Neural cell (in vitro differentiated cells): Measurements from ENCODE around the gene NSFL1C. TPM values are rescaled to one million over a fixed set of nuclear protein-coding genes. Genes with fewer than 3 reads are reported as not detected.

Source experiments
- H2AFZ ChIP-seq: fragments of 200-600, 300-800 bp; sonication (generic), shearing (Covaris generic); 2 replicates; pipeline ENCODE4 v1.6.0; 2014; ENCODE audit warnings: low read depth, mild to moderate bottlenecking, antibody characterized with exemption, low read length, moderate library complexity
- H3F3A ChIP-seq: fragments of 200-600 bp; shearing (Covaris generic); 2 replicates; pipeline ENCODE4 v1.6.1; 2016; ENCODE audit warnings: mild to moderate bottlenecking, moderate library complexity, mixed read lengths, antibody characterized with exemption, low read length; ENCODE audit not compliant: insufficient read depth, poor library complexity, severe bottlenecking
- H3K27ac ChIP-seq: fragments of 200-600, 300-800 bp; sonication (generic), shearing (Covaris generic); 2 replicates; pipeline ENCODE4 v1.5.1; 2014; ENCODE audit warnings: mild to moderate bottlenecking, low read length, moderate library complexity
- H3K27me3 ChIP-seq: fragments of 300-800, 200-600 bp; sonication (generic), shearing (Covaris generic); 2 replicates; pipeline ENCODE4 v1.6.0; 2014; ENCODE audit warnings: mild to moderate bottlenecking, low read depth, low read length, moderate library complexity; ENCODE audit not compliant: insufficient read depth
- H3K36me3 ChIP-seq: fragments of 300-800, 200-600 bp; sonication (generic), shearing (Covaris generic); 2 replicates; pipeline ENCODE4 v1.5.1; 2014; ENCODE audit warnings: mild to moderate bottlenecking, antibody characterized with exemption, low read length, moderate library complexity; ENCODE audit not compliant: insufficient read depth
- H3K4me2 ChIP-seq: fragments of 300-800, 200-600 bp; sonication (generic), shearing (Covaris generic); 2 replicates; pipeline ENCODE4 v1.6.0; 2014; ENCODE audit warnings: mild to moderate bottlenecking, low read length
- H3K4me3 ChIP-seq: fragments of 300-800, 200-600 bp; sonication (generic), shearing (Covaris generic); 2 replicates; pipeline ENCODE4 v1.5.1; 2014; ENCODE audit warnings: mild to moderate bottlenecking, low read length, moderate library complexity
- H3K79me2 ChIP-seq: fragments of 200-600 bp; shearing (Covaris generic); replicated peaks from 2 replicates; pipeline ENCODE4 v1.6.0; 2014; ENCODE audit warnings: mild to moderate bottlenecking, low read length, moderate library complexity; ENCODE audit not compliant: insufficient read depth
- H3K9ac ChIP-seq: fragments of 300-800, 200-600 bp; sonication (generic), shearing (Covaris generic); 2 replicates; pipeline ENCODE4 v1.6.1; 2016; ENCODE audit warnings: mild to moderate bottlenecking, low read length, mixed read lengths
- H3K9me2 ChIP-seq: fragments of 200-600 bp; shearing (Covaris generic); 2 replicates; pipeline ENCODE4 v1.6.1; 2016; ENCODE audit warnings: mild to moderate bottlenecking, low read length, mixed read lengths; ENCODE audit not compliant: insufficient read depth
- H3K9me3 ChIP-seq: fragments of 200-600, 300-800 bp; sonication (generic), shearing (Covaris generic); 2 replicates; pipeline ENCODE4 v1.6.1; 2016; ENCODE audit warnings: mild to moderate bottlenecking, mixed run types, low read length, moderate library complexity, mixed read lengths
- H4K20me1 ChIP-seq: fragments of 200-600 bp; shearing (Covaris generic); 2 replicates; pipeline ENCODE4 v1.6.1; 2016; ENCODE audit warnings: mild to moderate bottlenecking, mixed run types; ENCODE audit not compliant: insufficient read depth
- EP300 ChIP-seq: fragments of 450-650 bp; conservative IDR thresholded peaks from 2 replicates; pipeline ENCODE4 v1.6.1; 2014; ENCODE audit warnings: antibody characterized with exemption, mild to moderate bottlenecking, moderate library complexity; ENCODE audit not compliant: poor library complexity, severe bottlenecking
- EZH2 ChIP-seq: fragments of 200-600, 300-800 bp; shearing (Covaris generic), sonication (generic); IDR thresholded peaks from 2 replicates; pipeline ENCODE4 v1.6.1; 2014; ENCODE audit warnings: antibody characterized with exemption, low read length, borderline replicate concordance, mild to moderate bottlenecking; ENCODE audit not compliant: insufficient read depth, poor library complexity, severe bottlenecking
- MXI1 ChIP-seq: fragments of 450-650 bp; conservative IDR thresholded peaks from 2 replicates; pipeline ENCODE4 v1.6.1; 2014; ENCODE audit warnings: antibody characterized with exemption, mild to moderate bottlenecking; ENCODE audit not compliant: poor library complexity, severe bottlenecking
- POLR2AphosphoS5 ChIP-seq: IDR thresholded peaks from 2 replicates; pipeline ENCODE4 v1.6.1; 2012
- RAD21 ChIP-seq: fragments of 450-650 bp; conservative IDR thresholded peaks from 2 replicates; pipeline ENCODE4 v1.6.1; 2014; ENCODE audit warnings: antibody characterized with exemption, mild to moderate bottlenecking, moderate library complexity
- SMC3 ChIP-seq: fragments of 450-650 bp; conservative IDR thresholded peaks from 2 replicates; pipeline ENCODE4 v1.6.1; 2014; ENCODE audit warnings: antibody characterized with exemption, mild to moderate bottlenecking, moderate library complexity; ENCODE audit not compliant: poor library complexity
- TAF1 ChIP-seq: IDR thresholded peaks from 2 replicates; pipeline ENCODE4 v1.6.1; 2012; ENCODE audit warnings: low read depth
- polyA plus RNA-seq: library from polyadenylated mRNA; depleted of rRNA; stranded (reverse); fragments of >200 nt; gene quantifications from 2 replicates; pipeline ENCODE4 v1.2.3, GENCODE V29; 2014
- TF ChIP-seq, protein P1 (sequence below): IDR thresholded peaks from 2 replicates; pipeline ENCODE4 v1.6.1; 2012; ENCODE audit warnings: borderline replicate concordance
- TF ChIP-seq, protein P2 (sequence below): fragments of 450-650 bp; IDR thresholded peaks from 2 replicates; pipeline ENCODE4 v1.5.1; 2014; ENCODE audit warnings: antibody characterized with exemption, mild to moderate bottlenecking, moderate library complexity; ENCODE audit not compliant: poor library complexity, severe bottlenecking

The NSFL1C gene
- polyA plus RNA-seq, 1 donor from 2014 or later = 48.7 TPM

DNA sequence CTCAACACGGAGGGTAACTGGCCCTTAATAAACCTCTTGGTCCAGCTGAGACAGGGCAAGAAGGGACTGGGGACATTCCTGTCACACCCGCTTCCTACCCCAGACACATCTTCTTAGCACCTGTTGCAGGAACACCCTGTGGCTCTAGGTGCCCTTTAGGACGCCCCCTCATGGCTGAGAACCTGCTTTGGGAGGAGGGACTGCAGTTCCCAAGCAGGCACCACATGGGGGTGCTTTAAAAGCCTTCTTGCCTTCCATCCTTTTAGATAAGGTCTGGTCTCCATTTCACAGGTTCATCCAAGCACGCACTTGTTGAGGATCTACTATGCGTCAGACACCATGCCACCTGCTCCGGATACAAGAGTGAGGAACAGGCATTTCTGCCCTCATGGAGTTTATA lies 26.6 kb downstream of the NSFL1C start:
- Histone ChIP-seq H3K9me3 (no peaks in the 10 kb centered on the region), H3K27ac (no peak overlapping the region), H2AFZ (no peak overlapping the region), H3K36me3 (no peaks in the 10 kb centered on the region), H4K20me1 (no peaks in the 10 kb centered on the region), H3K4me3 (no peak overlapping the region), H3K9ac (no peak overlapping the region), H3K4me2 (no peak overlapping the region), H3K9me2 (no peaks in the 10 kb centered on the region), H3K79me2 (no peaks in the 10 kb centered on the region), H3K27me3 (no peaks in the 10 kb centered on the region), H3F3A (no peaks in the 10 kb centered on the region)
- TF ChIP-seq SMC3 (no peak), TAF1 (no peak), EP300 (no peak), RAD21 (no peak), EZH2 (no peak), MXI1 (no peak), POLR2AphosphoS5 (no peak)
- TF ChIP-seq, protein P1, sequence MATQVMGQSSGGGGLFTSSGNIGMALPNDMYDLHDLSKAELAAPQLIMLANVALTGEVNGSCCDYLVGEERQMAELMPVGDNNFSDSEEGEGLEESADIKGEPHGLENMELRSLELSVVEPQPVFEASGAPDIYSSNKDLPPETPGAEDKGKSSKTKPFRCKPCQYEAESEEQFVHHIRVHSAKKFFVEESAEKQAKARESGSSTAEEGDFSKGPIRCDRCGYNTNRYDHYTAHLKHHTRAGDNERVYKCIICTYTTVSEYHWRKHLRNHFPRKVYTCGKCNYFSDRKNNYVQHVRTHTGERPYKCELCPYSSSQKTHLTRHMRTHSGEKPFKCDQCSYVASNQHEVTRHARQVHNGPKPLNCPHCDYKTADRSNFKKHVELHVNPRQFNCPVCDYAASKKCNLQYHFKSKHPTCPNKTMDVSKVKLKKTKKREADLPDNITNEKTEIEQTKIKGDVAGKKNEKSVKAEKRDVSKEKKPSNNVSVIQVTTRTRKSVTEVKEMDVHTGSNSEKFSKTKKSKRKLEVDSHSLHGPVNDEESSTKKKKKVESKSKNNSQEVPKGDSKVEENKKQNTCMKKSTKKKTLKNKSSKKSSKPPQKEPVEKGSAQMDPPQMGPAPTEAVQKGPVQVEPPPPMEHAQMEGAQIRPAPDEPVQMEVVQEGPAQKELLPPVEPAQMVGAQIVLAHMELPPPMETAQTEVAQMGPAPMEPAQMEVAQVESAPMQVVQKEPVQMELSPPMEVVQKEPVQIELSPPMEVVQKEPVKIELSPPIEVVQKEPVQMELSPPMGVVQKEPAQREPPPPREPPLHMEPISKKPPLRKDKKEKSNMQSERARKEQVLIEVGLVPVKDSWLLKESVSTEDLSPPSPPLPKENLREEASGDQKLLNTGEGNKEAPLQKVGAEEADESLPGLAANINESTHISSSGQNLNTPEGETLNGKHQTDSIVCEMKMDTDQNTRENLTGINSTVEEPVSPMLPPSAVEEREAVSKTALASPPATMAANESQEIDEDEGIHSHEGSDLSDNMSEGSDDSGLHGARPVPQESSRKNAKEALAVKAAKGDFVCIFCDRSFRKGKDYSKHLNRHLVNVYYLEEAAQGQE = no peak
- TF ChIP-seq, protein P2, sequence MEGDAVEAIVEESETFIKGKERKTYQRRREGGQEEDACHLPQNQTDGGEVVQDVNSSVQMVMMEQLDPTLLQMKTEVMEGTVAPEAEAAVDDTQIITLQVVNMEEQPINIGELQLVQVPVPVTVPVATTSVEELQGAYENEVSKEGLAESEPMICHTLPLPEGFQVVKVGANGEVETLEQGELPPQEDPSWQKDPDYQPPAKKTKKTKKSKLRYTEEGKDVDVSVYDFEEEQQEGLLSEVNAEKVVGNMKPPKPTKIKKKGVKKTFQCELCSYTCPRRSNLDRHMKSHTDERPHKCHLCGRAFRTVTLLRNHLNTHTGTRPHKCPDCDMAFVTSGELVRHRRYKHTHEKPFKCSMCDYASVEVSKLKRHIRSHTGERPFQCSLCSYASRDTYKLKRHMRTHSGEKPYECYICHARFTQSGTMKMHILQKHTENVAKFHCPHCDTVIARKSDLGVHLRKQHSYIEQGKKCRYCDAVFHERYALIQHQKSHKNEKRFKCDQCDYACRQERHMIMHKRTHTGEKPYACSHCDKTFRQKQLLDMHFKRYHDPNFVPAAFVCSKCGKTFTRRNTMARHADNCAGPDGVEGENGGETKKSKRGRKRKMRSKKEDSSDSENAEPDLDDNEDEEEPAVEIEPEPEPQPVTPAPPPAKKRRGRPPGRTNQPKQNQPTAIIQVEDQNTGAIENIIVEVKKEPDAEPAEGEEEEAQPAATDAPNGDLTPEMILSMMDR = no peak

DNA sequence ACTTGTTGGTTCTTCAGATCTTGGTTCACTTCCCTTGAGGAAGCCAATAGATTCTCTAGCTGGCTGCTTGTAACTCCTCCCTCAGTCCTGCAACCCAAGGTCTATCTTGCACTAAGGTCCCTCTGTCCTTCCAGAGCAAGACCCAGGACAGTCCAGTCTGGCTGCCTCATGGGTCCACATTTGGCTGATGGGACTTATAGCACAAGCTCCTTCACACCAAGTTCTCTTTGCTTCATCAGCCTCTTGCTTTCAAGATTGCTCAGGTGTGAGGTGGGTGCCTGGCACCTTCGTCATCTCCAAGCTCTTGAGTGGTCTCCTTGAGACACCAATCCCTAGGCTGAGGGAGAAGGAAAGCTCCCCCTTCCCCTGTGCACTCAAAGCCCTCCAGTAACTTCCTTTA lies 28.3 kb downstream of the NSFL1C start:
- TF ChIP-seq SMC3 (no peak), POLR2AphosphoS5 (no peak), TAF1 (no peak), RAD21 (no peak), MXI1 (no peak), EZH2 (no peak), EP300 (no peak)
- TF ChIP-seq, protein P1 = no peak
- TF ChIP-seq, protein P2 = no peak
- no peaks in the 10 kb centered on the region for H3K9me2 ChIP-seq
- H3K27ac ChIP-seq = no peak overlapping the region
- no peak overlapping the region for H3K4me2 ChIP-seq
- H2AFZ ChIP-seq = no peak overlapping the region
- no peaks in the 10 kb centered on the region for H4K20me1 ChIP-seq
- H3K36me3 ChIP-seq = no peaks in the 10 kb centered on the region
- no peaks in the 10 kb centered on the region for H3F3A ChIP-seq
- no peak overlapping the region for H3K9ac ChIP-seq
- H3K9me3 ChIP-seq = peaks cover 5% of the 10 kb centered on the region
- no peak overlapping the region for H3K4me3 ChIP-seq
- H3K27me3 ChIP-seq = no peaks in the 10 kb centered on the region
- no peaks in the 10 kb centered on the region for H3K79me2 ChIP-seq
